GM18520 (cell line): ENCODE results near the gene KDM1A.

Experiments used
- ATAC-seq: cut with Tn5 transposase; IDR thresholded peaks from one replicate; pipeline ENCODE4 v1.9.1; 2021; ENCODE audit not compliant: unreplicated experiment

The KDM1A gene

GRCh38 chr1:23066075-23066474, 46.8 kb downstream of the KDM1A start:
- no peak for ATAC-seq

GRCh38 chr1:23069149-23069548, 49.9 kb downstream of the KDM1A start:
- no peak for ATAC-seq

DNA sequence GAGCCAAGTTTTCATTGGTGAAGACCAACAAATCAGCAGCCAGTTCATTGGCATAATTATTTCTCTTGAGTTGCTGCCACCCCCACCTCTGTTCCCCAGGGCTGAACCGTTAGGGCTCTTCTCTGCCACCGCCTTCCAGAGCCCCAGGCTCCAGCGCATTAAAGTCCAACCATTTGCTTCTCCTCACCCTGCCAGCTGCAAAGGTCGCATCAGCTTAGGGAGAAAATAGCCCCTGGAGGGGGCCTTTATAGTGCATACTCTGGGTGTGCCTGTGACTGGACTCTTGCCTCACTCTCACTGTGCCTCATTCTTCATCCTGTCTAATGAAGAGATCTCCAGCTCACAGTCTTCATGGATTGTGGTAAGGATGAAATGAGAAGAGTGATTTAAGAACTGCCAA, 50.4 kb downstream of the KDM1A start:
- ATAC-seq: no peak

DNA sequence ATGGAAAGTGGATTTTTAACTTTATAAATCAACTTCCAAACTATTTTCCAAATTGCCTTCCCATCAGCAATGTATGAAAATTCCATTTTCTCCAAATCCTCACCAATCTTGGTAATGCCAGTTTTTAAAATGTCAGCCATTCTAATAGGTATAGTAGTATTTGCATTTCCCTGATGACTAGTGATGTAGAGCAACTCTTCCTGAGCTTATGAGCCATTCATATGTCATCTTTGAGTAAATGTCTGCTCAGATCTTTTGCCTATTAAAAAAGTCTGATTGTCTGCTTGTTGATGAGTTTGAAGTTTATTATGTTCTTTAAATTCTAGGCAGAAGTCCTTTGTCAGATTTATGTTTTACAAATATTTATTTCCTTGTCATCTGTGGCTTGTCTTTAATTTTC, 54.7 kb downstream of the KDM1A start:
- no peak for ATAC-seq

DNA sequence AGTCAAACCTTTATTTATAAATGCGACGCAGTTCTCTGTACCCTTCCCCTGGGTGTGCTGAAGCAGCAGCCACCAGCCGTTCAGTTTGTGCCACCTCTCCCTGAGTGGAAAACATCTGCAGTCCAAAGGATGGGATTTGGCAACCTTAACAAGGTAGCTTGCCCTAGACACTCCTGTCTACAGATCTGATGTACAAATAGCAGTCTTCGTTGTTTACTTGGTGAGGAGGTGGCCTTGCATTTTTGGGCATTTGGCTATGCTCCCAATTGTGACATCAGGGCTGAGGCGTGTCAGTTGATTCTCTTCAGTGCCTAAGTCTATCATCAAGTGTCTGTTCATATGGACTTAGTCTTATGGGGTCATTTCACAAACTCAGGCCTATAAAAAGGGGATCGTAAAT, 59.8 kb downstream of the KDM1A start:
- ATAC-seq: no peak

DNA sequence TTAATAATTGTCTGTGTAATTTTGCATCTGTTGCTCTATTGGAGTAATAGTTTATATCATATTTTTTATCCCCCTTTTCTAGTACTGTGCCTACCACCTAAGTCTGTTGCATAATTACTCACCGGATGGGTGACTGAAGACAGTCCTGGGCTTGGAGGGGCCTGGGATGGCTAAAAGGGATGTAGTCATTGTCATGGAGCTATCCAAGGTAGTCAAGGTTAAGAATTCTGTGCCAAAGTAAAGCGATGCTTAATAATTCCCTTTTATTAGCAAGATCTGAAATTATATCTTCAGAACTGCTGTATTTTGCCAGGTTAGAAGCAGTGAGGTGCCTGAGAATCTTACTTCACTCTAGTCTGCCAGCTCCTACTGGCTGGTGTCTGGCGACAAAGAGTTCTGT, 61.6 kb downstream of the KDM1A start:
- ATAC-seq: no peak

DNA sequence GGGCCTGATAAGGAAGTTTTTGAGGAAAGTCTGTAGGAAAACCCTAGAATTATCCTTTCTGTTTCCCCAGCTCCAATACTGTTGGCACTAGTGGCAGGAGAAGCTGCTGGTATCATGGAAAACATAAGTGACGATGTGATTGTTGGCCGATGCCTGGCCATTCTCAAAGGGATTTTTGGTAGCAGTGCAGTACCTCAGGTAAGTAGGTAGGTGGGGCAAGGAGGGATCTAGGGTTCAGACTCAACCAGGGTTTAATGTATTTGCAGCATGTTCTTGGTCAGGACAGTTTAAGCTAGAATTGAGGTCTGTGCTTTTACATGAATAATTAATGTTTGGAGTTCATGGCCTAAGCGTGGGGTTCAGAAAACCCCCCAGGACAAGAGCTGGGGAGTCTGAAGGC, 62.1 kb downstream of the KDM1A start:
- ATAC-seq: no peak

GRCh38 chr1:23083714-23084480, 64.6 kb downstream of the KDM1A start:
- ATAC-seq: no peak

DNA sequence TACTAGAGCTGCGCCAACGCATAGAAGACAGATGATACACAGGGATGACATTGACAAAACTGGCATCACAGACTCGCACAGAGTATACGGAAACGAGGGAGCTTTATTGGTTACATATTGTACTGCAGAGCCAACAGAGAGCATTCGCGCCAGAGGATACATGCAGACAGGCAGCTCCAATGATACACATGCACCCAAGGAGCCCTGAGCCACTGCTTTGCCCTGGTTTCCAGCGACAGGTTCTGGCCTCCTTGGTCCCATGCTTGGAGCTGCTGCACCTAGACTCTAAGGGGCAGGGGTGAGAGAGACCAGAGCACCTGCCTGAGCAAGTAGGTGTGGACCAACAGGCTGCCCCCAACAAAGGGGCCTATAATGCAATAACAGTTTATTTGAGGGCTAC, 65.6 kb downstream of the KDM1A start:
- ATAC-seq: no peak

GRCh38 chr1:23085696-23086095, 66.4 kb downstream of the KDM1A start:
- ATAC-seq: no peak

DNA sequence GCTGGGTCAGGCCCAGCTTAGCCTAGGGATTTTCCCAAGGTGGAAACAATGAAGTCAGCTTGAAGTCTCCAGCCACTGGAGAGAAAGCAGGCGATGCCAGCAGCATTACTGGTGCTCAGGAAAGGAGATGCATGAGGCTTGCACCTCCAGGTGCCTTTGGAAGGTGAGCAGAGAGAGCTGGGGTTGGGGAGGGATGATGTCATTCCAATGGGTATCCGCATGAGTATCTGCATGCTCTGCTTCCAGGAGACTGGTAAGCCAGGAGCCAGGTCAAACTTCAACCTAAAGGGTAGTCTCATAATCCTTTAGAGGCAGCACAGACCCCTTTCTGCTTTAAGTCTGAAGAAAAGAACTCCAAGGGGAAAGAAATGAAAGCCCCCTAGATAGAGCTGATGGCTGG, 68.8 kb downstream of the KDM1A start:
- no peak for ATAC-seq

- ATAC-seq: no peak
Observed at GRCh38 chr1:23090056-23090455, 70.8 kb downstream of the KDM1A start.

- ATAC-seq: no peak
Observed at GRCh38 chr1:23091545-23091944, 72.3 kb downstream of the KDM1A start.

GRCh38 chr1:23092447-23092846, 73.2 kb downstream of the KDM1A start:
- ATAC-seq: no peak

- ATAC-seq: no peak
Observed at GRCh38 chr1:23097316-23097715, 78.0 kb downstream of the KDM1A start.

GRCh38 chr1:23098463-23099170, 79.3 kb downstream of the KDM1A start:
- no peak for ATAC-seq

GRCh38 chr1:23099171-23099536, 79.9 kb downstream of the KDM1A start:
- ATAC-seq: no peak

DNA sequence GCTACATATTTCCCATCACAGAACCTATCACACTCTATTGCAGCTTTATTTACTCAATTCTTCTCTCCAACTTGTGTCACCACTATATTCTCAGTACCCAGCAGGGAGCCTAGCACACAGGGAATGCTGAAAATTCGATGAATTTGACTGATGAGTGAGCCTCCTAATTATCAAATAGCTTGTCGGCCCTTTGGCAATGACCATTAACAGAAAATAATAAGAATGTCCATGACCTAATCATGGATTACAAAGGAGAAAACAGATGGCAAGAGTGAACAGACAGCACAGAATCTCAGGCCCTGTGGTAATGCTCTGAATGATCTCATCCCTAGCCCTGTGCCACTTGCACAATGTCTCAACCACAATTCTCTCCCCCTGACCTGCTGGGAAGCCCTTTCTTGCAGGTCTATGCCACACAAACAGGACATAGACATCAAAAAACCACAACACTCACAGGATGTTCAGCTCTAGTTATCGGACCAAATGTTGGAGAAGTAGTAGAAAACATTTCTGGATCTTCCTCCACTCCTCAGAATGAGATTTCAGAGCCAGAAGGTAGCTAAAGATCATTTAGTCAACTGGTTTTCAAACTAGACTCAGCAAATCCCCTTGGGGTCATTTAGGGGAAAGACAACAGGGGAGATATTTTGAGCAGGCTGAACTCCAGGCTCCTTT, 80.9 kb downstream of the KDM1A start:
- ATAC-seq: no peak

DNA sequence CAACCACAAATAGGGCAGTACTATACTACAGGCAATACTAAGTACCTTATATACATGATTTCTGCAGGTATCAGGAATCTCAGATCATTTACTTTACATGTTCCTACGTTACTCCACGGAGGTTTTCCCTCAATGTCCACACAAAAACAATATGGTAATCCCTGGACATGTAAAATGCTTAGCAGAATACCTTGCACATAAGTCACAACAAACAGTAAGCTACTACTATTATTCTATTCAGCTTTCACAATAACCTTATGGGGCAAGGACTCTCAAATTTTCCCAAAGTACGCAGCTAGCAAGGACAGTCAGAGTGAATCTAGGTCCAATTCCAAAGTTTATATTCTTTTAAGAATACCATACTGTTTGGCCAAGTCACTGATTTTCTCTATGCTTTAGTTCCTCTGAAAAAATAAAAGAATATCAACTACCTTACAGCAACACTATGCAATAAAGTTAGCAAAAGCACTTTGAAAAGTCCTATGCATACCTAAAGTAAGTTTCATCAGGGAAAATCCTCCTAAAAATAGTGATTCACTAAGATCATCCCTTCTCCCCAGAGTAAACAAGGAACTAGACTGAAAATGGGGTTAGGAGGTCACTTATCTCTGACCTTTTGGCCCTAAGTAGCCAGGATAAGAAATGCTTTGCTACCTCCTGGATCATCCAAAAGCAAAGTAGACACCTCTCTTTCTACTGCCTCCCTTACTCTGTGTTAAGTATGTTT, 82.0 kb downstream of the KDM1A start:
- no peak for ATAC-seq

DNA sequence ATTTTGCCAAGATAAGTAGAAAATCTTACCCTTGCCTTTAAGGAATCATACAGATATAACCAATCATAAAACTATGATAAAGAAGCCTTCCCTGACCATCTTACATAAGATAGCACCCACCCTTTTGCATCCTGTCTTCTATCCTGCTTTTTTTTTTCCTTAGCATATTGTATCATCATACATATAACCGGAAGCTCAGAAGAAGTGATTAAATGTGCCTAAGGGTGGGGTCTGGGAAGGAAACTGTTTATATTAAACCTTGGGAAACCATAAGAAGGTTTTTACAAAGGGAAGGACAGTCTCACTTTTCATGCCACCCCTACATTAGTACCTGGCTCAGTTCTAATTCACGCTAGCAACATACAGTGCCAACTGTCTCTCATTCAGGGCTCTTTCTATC, 82.6 kb downstream of the KDM1A start:
- ATAC-seq: no peak

- ATAC-seq: no peak
Observed at GRCh38 chr1:23102289-23102688, 83.0 kb downstream of the KDM1A start.
